Measurements from ENCODE around the gene DYNLRB2. TPM values are rescaled to one million over a fixed set of nuclear protein-coding genes. Genes with fewer than 3 reads are reported as not detected.
A peak's percentile ranks its signal among the peaks of the same experiment; 100 is the strongest.

Gene DYNLRB2
- total and polyA plus RNA-seq, 2 of the 13 experiments (the other 11 are each of a cell fraction or from before 2014, with no cell fraction given): not detected

- TF ChIP-seq ZNF556 (CRISPR knock-in tag; IDR thresholded peaks at IDR 0.05; ENCODE audit: borderline replicate concordance) (peak; percentile 92), PHF21A (CRISPR knock-in tag; IDR thresholded peaks at IDR 0.05) (peak; percentile 77), ZNF337 (CRISPR knock-in tag; IDR thresholded peaks at IDR 0.05; ENCODE audit: borderline replicate concordance, low read depth) (no peak), NFRKB (IDR thresholded peaks at IDR 0.05) (no peak), STAG1 (CRISPR knock-in tag; IDR thresholded peaks at IDR 0.05) (no peak), SRSF9 (IDR thresholded peaks at IDR 0.05; ENCODE audit: borderline replicate concordance, insufficient read depth, low read depth, low read length, poor library complexity, severe bottlenecking) (no peak), KLF13 (CRISPR knock-in tag; IDR thresholded peaks at IDR 0.05) (0 out of 2 replicates have a peak, but pooled peaks have one; percentile 41), ELF1 (CRISPR knock-in tag; IDR thresholded peaks at IDR 0.05) (peak; percentile 99), TFAP4 (IDR thresholded peaks at IDR 0.05; ENCODE audit: borderline replicate concordance, low read depth) (peak; percentile 66; the same call in 1 of the 2 replicates), ZNF335 (CRISPR knock-in tag; IDR thresholded peaks at IDR 0.05) (0 out of 2 replicates have a peak, but pooled peaks have one; percentile 69), ZNF501 (CRISPR knock-in tag; IDR thresholded peaks at IDR 0.05) (peak; percentile 85), PHF5A (CRISPR knock-in tag; IDR thresholded peaks at IDR 0.05; ENCODE audit: low read depth, unreplicated experiment) (no peak), ZNF563 (CRISPR knock-in tag; IDR thresholded peaks at IDR 0.05) (peak; percentile 95), AHDC1 (CRISPR knock-in tag; IDR thresholded peaks at IDR 0.05; ENCODE audit: borderline replicate concordance) (no peak), SMAD3 (CRISPR knock-in tag; IDR thresholded peaks at IDR 0.05) (0 out of 2 replicates have a peak, but pooled peaks have one; percentile 36), ATF4 (CRISPR knock-in tag; IDR thresholded peaks at IDR 0.05) (no peak), ZNF619 (CRISPR knock-in tag; IDR thresholded peaks at IDR 0.05) (no peak; the same call in 1 of the 2 replicates), ZBTB7B (CRISPR knock-in tag; IDR thresholded peaks at IDR 0.05) (peak; percentile 61; the same call in 1 of the 2 replicates), ZNF598 (CRISPR knock-in tag; IDR thresholded peaks at IDR 0.05; ENCODE audit: borderline replicate concordance) (no peak), MAFF (IDR thresholded peaks at IDR 0.05; ENCODE audit: low read depth, low read length) (peak; percentile 53), ZNF724P (CRISPR knock-in tag; IDR thresholded peaks at IDR 0.05; ENCODE audit: borderline replicate concordance) (no peak), XRCC5 (optimal IDR thresholded peaks at IDR 0.05; ENCODE audit: low read length) (peak; percentile 39)
Observed at GRCh38 chr16:80540516-80541305, at the start of gene DYNLRB2 (continued).

Measured in HepG2 (cell line).